Measurements from ENCODE around the gene THOC5.
"Not testable (repeated sequence)": the region's sequence is repeated elsewhere in the genome, so short reads cannot be mapped to it uniquely, and the experiment has no call there.

Gene THOC5

DNA sequence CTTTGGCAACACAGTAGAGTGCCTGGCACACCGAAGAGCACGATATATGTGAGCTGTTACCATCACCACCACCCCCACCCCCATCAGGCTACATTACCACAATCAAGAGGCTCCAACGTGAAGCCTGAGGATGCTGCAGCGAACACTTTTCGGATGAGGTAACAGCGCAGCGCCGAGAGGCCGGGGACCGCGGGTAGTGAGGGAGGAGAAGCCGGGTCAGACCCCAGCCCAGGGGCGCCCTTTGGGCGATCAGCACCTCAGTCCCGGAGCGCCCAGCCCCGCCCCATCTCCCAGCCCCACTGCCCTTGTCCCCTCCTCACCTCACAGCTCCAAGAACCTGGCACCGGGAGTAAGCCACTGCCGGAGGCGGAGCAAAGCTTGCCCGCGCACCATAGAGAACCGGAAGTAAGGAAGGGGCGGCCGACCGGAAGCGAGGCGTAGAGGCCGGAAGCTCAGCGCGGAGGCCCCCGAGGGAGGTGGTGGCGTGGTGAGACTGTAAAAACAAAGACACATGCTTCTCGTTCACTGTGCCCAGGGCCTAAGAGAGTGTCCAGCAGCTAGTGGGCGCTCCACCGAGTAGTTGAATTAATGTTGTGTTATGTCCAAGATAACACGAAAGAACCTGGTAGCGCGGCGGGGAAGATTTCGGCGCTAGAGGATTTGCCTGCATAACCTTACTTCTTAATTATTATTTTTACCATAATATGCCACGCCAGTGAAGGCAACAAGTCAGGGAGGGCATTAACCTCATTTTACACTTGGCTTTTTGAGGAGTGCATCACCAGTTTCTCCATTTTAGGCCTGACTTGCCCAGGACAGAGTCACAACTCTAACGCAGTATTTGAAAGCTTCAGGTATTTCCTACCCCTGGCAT lies at the start of gene THOC5:
TSS of gene THOC5 (minus strand) at position 407 of the 874 bp plus-strand sequence. CDS start 4,610 bp downstream, outside the sequence.
- POLR2A ChIA-PET, result interaction anchor here (0.6 to 0.7 kb wide), 5 partner anchors 8 to 1660 kb away, joined by 3 to 8 read pairs (median 4); no protein-coding TSS in a partner anchor
- TF ChIP-seq, protein P1, sequence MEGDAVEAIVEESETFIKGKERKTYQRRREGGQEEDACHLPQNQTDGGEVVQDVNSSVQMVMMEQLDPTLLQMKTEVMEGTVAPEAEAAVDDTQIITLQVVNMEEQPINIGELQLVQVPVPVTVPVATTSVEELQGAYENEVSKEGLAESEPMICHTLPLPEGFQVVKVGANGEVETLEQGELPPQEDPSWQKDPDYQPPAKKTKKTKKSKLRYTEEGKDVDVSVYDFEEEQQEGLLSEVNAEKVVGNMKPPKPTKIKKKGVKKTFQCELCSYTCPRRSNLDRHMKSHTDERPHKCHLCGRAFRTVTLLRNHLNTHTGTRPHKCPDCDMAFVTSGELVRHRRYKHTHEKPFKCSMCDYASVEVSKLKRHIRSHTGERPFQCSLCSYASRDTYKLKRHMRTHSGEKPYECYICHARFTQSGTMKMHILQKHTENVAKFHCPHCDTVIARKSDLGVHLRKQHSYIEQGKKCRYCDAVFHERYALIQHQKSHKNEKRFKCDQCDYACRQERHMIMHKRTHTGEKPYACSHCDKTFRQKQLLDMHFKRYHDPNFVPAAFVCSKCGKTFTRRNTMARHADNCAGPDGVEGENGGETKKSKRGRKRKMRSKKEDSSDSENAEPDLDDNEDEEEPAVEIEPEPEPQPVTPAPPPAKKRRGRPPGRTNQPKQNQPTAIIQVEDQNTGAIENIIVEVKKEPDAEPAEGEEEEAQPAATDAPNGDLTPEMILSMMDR (IDR thresholded peaks at IDR 0.05; ENCODE audit: control extremely low read depth, extremely low read depth, low read depth, missing control alignments), result peak; percentile 82
- peak; percentile 96 for DNase-seq (ENCODE audit: extremely low spot score)
- CTCF ChIA-PET, result interaction anchor here (0.7 to 3.2 kb wide), 13 partner anchors 11 to 199 kb away, joined by 3 to 13 read pairs (median 3); no protein-coding TSS in a partner anchor

DNA sequence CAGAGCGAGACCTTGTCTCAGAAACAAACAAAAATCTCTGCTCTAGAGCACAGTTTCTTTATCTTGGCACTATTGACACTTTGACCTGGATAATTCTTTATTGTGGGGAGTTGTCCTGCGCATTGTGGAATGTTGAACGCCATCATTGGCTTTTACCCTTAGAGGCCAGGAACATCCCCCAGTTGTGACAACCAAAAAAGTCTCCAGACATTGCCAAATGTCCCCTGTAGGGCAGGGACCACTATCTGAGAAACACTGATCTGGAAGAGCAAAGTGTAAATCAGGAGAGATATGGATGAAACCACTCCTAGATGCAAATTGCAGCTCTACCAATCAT lies 45.1 kb upstream of the THOC5 start:
- ChIA-PET POLR2A (interaction anchor here (0.6 kb wide), 1 partner anchor 1081 kb away, joined by 3 read pairs; no protein-coding TSS in a partner anchor), CTCF (interaction anchor here (2.0 to 4.0 kb wide), 2 partner anchors 7 to 10 kb away, joined by 5 to 37 read pairs; no protein-coding TSS in a partner anchor)
- TF ChIP-seq, protein P1 (IDR thresholded peaks at IDR 0.05; ENCODE audit: control extremely low read depth, extremely low read depth, low read depth, missing control alignments), result no peak
- no peak for DNase-seq (ENCODE audit: extremely low spot score)

DNA sequence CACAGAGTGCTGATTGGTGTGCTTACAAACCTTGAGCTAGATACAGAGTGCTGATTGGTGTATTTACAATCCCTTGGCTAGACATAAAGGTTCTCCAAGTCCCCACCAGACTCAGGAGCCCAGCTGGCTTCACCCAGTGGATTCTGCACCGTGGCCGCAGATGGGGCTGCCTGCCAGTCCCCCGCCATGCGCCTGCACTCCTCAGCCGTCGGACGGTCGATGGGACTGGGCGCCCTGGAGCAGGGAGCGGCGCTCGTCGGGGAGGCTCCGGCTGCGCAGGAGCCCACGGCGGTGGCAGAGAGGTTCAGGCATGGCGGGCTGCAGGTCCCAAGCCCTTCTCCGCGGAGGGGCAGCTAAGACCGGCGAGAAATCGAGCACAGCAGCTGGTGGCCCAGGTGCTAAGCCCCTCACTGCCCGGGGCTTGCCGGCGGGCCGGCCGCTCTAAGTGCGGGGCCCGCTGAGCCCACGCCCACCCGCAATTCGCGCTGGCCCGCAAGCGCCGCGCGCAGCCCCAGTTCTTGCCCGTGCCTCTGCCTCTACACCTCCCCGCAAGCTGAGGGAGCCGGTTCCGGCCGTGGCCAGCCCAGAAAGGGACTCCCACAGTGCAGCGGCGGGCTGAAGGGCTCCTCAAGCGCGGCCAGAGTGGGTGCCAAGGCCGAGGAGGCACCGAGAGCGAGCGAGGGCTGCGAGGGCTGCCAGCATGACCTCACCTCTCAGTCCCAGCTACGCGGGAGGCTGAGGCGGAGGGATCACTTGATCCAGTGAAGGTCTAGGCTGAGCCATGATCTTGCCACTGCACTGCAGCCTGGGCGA lies 44.5 kb upstream of the THOC5 start:
- CTCF ChIA-PET, result interaction anchor here (0.8 to 3.0 kb wide), 6 partner anchors 8 to 491 kb away, joined by 3 to 11 read pairs (median 6); no protein-coding TSS in a partner anchor
- DNase-seq (ENCODE audit: extremely low spot score); POLR2A ChIA-PET: not testable (repeated sequence)

DNA sequence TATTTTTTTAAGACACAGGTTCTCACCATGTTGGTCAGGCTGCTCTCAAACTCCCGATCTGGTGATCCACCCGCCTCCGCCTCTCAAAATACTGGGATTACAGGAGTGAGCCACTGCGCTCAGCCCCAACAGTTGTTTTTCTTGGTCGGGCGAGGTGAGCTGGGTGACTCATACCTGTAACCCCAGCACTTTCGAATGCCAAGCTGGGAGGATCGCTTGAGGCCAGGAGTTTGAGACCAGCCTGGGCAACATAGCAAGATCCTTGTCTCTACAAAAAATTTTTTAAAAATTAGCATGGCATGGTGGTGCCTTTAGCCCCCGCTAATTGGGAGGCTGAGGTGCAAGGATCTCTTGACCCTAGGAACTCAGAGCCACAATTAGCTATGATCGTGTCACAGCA lies 42.9 kb upstream of the THOC5 start:
- ChIA-PET POLR2A (interaction anchor here (0.7 kb wide), 1 partner anchor 752 kb away, joined by 3 read pairs; no protein-coding TSS in a partner anchor), CTCF (interaction anchor here (0.7 to 3.0 kb wide), 3 partner anchors 10 to 492 kb away, joined by 3 to 10 read pairs (median 3); partner anchors contain the start of gene NIPSNAP1)
- TF ChIP-seq, protein P1 (IDR thresholded peaks at IDR 0.05; ENCODE audit: control extremely low read depth, extremely low read depth, low read depth, missing control alignments), result no peak

DNA sequence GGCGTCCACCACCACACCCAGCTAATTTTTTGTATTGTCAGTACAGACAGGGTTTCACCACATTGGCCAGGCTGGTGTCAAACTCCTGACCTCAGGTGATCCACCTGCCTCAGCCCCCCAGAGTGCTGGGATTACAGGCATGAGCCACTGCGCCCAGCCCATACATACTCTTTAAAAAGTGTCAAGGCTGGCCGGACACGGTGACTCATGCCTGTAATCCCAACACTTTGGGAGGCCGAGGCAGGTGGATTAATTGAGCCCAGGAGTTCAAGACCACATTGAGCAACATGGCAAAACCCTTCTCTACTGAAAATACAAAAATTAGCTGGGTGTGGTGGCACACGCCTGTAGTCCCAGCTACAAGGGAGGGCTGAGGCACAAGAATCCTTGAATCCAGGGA lies 40.9 kb upstream of the THOC5 start:
- POLR2A ChIA-PET, result not testable (repeated sequence)
- CTCF ChIA-PET, result interaction anchor here (0.9 to 2.4 kb wide), 6 partner anchors 8 to 494 kb away, joined by 3 to 11 read pairs (median 4); partner anchors contain the start of gene NF2

More for the DNA sequence above, 42.9 kb upstream of the THOC5 start:
- DNase-seq (ENCODE audit: extremely low spot score), result no peak

DNA sequence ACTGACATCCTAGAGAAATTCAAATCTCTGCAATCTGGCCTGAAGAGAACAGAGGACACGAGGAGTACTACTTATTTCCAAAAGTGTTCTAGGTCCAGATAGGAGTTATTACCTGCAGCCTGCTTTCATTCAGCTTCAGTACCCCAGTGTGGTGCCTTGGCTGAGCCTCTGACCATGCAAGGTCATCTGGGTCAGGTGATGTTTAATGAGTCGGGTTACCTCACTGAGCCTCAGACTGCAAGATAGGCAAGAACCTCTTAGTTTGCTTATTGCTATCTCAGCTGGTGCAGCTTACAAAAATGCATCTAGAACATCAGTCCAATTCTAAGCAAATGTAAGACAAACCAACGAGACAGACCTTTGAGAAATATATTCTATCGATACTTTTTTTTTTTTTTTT lies 40.4 kb upstream of the THOC5 start:
- DNase-seq (ENCODE audit: extremely low spot score), result no peak
- ChIA-PET CTCF (interaction anchor here (0.9 to 2.4 kb wide), 2 partner anchors 10 to 494 kb away, joined by 3 to 11 read pairs; partner anchors contain the start of gene NF2), POLR2A (no interaction called here)
- TF ChIP-seq, protein P1 (IDR thresholded peaks at IDR 0.05; ENCODE audit: control extremely low read depth, extremely low read depth, low read depth, missing control alignments), result no peak

More for the DNA sequence above, 40.9 kb upstream of the THOC5 start:
- DNase-seq (ENCODE audit: extremely low spot score), result not testable (repeated sequence)
